HL-60 (cell line): Measurements from ENCODE around the gene CHURC1.

Experiments
- DNase-seq, 2 experiments: peaks; one replicate each; pipeline ENCODE4 v3.0.0-alpha.2; 2010 to 2020; ENCODE audit warnings: low read depth in 1 of 2, low spot score in 1 of 2
- H3K27ac ChIP-seq: fragments of 250-450 bp; sonication (Bioruptor Pico); replicated peaks from 2 replicates; pipeline ENCODE4 v1.5.1; 2020; ENCODE audit warnings: mild to moderate bottlenecking, moderate library complexity
- H3K27me3 ChIP-seq: fragments of 250-450 bp; sonication (Bioruptor Pico); 2 replicates; pipeline ENCODE4 v1.5.1; 2021; ENCODE audit warnings: mild to moderate bottlenecking, moderate library complexity; ENCODE audit not compliant: insufficient read depth, poor library complexity, severe bottlenecking
- H3K4me3 ChIP-seq: replicated peaks from 2 replicates; pipeline ENCODE4 v1.5.1; 2011; ENCODE audit warnings: mild to moderate bottlenecking, control low read depth, low read length; ENCODE audit not compliant: insufficient read depth
- GABPA ChIP-seq: IDR thresholded peaks from 2 replicates; pipeline ENCODE4 v1.6.1; 2012; ENCODE audit warnings: low read depth
- POLR2AphosphoS5 ChIP-seq: IDR thresholded peaks from 2 replicates; pipeline ENCODE4 v1.6.1; 2012; ENCODE audit warnings: low read depth
- SPI1 ChIP-seq: IDR thresholded peaks from 2 replicates; pipeline ENCODE4 v1.6.1; 2012; ENCODE audit warnings: low read depth, mild to moderate bottlenecking, borderline replicate concordance
- TF ChIP-seq, protein P1 (sequence below): IDR thresholded peaks from one replicate; pipeline ENCODE4 v1.5.1; 2011; ENCODE audit warnings: low read length, control low read depth, inconsistent platforms; ENCODE audit not compliant: insufficient read depth
- TF ChIP-seq, protein P2 (sequence below): IDR thresholded peaks from 2 replicates; pipeline ENCODE4 v1.6.1; 2012; ENCODE audit warnings: low read depth; ENCODE audit not compliant: insufficient replicate concordance

The CHURC1 gene

DNA sequence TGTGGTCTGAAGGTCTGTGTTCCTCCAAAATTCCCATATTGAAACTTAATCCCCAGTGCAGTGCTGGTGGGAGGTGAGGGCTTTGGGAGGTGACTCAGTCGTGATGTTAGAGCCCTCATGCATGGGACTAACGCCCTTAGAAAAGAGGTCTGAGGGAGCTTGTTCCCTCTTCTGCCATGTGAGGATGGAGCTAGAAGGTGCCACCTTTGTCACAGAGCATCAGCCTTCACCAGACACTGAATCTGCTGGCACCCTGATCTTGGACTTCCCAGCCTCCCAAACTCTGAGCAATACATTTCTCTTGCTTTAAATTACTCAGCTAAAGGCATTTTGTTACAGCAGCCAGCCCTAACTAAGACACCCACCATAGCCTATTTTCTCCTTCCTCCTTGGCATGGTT, 43.9 kb downstream of the CHURC1 start:
- Histone ChIP-seq H3K4me3 (no peak overlapping the region), H3K27me3 (no peaks in the 10 kb centered on the region), H3K27ac (no peak overlapping the region)
- TF ChIP-seq, protein P1, sequence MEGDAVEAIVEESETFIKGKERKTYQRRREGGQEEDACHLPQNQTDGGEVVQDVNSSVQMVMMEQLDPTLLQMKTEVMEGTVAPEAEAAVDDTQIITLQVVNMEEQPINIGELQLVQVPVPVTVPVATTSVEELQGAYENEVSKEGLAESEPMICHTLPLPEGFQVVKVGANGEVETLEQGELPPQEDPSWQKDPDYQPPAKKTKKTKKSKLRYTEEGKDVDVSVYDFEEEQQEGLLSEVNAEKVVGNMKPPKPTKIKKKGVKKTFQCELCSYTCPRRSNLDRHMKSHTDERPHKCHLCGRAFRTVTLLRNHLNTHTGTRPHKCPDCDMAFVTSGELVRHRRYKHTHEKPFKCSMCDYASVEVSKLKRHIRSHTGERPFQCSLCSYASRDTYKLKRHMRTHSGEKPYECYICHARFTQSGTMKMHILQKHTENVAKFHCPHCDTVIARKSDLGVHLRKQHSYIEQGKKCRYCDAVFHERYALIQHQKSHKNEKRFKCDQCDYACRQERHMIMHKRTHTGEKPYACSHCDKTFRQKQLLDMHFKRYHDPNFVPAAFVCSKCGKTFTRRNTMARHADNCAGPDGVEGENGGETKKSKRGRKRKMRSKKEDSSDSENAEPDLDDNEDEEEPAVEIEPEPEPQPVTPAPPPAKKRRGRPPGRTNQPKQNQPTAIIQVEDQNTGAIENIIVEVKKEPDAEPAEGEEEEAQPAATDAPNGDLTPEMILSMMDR: no peak
- TF ChIP-seq, protein P2, sequence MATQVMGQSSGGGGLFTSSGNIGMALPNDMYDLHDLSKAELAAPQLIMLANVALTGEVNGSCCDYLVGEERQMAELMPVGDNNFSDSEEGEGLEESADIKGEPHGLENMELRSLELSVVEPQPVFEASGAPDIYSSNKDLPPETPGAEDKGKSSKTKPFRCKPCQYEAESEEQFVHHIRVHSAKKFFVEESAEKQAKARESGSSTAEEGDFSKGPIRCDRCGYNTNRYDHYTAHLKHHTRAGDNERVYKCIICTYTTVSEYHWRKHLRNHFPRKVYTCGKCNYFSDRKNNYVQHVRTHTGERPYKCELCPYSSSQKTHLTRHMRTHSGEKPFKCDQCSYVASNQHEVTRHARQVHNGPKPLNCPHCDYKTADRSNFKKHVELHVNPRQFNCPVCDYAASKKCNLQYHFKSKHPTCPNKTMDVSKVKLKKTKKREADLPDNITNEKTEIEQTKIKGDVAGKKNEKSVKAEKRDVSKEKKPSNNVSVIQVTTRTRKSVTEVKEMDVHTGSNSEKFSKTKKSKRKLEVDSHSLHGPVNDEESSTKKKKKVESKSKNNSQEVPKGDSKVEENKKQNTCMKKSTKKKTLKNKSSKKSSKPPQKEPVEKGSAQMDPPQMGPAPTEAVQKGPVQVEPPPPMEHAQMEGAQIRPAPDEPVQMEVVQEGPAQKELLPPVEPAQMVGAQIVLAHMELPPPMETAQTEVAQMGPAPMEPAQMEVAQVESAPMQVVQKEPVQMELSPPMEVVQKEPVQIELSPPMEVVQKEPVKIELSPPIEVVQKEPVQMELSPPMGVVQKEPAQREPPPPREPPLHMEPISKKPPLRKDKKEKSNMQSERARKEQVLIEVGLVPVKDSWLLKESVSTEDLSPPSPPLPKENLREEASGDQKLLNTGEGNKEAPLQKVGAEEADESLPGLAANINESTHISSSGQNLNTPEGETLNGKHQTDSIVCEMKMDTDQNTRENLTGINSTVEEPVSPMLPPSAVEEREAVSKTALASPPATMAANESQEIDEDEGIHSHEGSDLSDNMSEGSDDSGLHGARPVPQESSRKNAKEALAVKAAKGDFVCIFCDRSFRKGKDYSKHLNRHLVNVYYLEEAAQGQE: no peak
- TF ChIP-seq POLR2AphosphoS5 (no peak), SPI1 (no peak), GABPA (no peak)
- no peak for DNase-seq

DNA sequence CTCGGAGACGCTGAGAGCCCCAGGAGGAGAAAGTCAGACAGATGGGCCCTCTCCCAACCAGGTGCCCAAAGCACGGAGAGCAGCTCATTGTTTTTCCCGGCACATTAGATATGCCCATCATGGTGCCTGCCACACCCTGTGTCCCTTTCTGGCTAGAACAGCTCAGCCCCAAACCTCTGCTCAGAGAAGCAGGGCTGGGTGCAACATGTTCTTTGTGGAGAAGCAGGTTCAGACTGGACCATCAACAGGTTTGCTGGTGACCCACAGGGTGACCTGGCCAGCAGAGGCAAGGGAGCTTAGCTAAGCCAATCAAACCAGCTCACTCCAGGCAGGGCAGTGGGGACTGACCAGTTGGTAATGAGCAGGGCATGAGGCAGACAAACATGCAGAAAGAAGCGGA, 44.5 kb downstream of the CHURC1 start:
- no peak overlapping the region for H3K4me3 ChIP-seq

DNA sequence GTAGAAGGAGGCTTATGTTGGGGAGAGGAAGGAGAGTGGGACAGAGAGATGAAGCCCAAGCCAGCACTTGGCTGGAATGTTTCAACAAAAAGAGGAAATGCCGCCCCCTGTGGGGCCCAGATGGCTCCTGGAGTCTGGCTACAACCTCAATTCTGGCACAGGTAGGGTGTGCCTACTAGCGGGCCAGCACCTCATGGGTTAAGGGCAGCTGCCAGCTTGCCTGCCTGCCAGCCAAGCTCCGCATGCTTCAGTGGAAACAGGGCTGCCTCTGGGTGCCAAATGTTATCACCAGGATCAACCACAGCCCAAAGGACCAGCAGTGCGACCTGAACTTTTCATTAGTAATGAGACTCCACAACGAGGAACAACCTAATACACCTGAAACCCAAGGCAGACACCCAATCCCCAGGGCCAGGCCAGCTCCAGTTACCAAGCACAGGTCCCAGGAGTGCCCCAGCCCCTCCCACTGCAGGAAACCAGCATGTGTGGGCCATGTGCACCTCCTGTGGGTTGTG, 46.6 kb downstream of the CHURC1 start:
- TF ChIP-seq SPI1: no peak
- TF ChIP-seq POLR2AphosphoS5: no peak
- TF ChIP-seq, protein P1: no peak
- Histone ChIP-seq H3K4me3 (no peak overlapping the region), H3K27ac (no peak overlapping the region), H3K27me3 (no peaks in the 10 kb centered on the region)
- no peak for DNase-seq

More for the DNA sequence above, 44.5 kb downstream of the CHURC1 start:
- H3K27me3 ChIP-seq: no peaks in the 10 kb centered on the region
- no peak for DNase-seq
- no peak overlapping the region for H3K27ac ChIP-seq
- TF ChIP-seq, protein P2: no peak
- no peak for TF ChIP-seq SPI1
- TF ChIP-seq, protein P1: no peak
- no peak for TF ChIP-seq GABPA
- TF ChIP-seq POLR2AphosphoS5: no peak

DNA sequence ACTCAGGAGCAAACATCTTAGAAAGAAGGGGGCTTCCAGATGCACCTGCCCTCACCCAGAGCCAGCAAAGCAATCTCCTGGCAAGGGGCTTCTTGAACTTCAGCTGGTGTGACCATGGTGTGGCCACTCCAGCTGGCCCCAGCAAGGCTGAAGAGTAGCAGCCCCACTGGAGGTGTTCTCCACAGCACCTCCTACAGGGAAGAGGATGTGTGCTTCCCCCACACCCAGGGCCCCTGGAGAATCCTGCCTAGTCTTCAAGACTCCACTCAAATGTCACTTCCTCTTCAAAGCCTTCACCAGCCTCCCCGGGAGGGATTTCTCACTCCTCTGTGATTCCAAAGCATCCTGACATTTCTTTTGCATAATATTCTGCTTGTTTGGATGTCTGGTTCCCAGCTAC, 49.4 kb downstream of the CHURC1 start:
- TF ChIP-seq GABPA (no peak), SPI1 (no peak), POLR2AphosphoS5 (no peak)
- TF ChIP-seq, protein P2: no peak
- TF ChIP-seq, protein P1: no peak
- no peak for DNase-seq
- no peaks in the 10 kb centered on the region for H3K27me3 ChIP-seq
- no peak overlapping the region for H3K4me3 ChIP-seq
- no peak overlapping the region for H3K27ac ChIP-seq
